ENCODE data around the gene LITAF.
"Not testable (repeated sequence)": the region's sequence is repeated elsewhere in the genome, so short reads cannot be mapped to it uniquely, and the experiment has no call there.

The LITAF gene

GRCh38 chr16:11605891-11606290, 19.2 kb upstream of the LITAF start:
- TF ChIP-seq CTCF (IDR thresholded peaks at IDR 0.05; ENCODE audit: insufficient read depth, low read depth, low read length, missing control alignments) = no peak
- no peak for DNase-seq (ENCODE audit: low read depth)

GRCh38 chr16:11605564-11605886, 18.8 kb upstream of the LITAF start:
- H3K4me3 ChIP-seq (ENCODE audit: low read depth, low read length) = no peak overlapping the region
- DNase-seq (ENCODE audit: low read depth) = no peak
- TF ChIP-seq CTCF (IDR thresholded peaks at IDR 0.05; ENCODE audit: insufficient read depth, low read depth, low read length, missing control alignments) = no peak

More at GRCh38 chr16:11605891-11606290, 19.2 kb upstream of the LITAF start:
- H3K4me3 ChIP-seq (ENCODE audit: low read depth, low read length) = no peak overlapping the region

- no peak overlapping the region for H3K4me3 ChIP-seq (ENCODE audit: low read depth, low read length)
- TF ChIP-seq CTCF (IDR thresholded peaks at IDR 0.05; ENCODE audit: insufficient read depth, low read depth, low read length, missing control alignments) = no peak
- no peak for DNase-seq (ENCODE audit: low read depth)
Observed at GRCh38 chr16:11604783-11605563, 18.3 kb upstream of the LITAF start.

DNA sequence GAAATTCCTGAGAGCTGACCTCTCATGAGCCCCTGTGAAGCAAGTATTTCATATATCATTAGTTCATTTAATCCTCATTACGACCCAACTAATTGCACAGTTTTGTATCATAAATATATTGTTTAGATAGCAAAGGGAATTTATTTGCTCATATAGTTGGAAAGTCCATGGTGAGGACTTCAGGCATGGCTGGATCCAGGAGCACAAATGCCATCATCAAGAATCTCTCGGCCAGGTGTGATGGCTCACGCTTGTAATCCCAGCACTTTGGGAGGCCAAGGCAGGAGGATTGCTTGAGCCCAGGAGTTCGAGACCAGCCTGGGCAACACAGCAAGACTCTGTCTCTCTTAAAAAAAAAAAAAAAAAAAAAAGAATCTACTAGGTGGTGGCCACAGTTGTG, 17.6 kb upstream of the LITAF start:
- DNase-seq (ENCODE audit: low read depth); H3K4me3 ChIP-seq (ENCODE audit: low read depth, low read length): not testable (repeated sequence)

DNA sequence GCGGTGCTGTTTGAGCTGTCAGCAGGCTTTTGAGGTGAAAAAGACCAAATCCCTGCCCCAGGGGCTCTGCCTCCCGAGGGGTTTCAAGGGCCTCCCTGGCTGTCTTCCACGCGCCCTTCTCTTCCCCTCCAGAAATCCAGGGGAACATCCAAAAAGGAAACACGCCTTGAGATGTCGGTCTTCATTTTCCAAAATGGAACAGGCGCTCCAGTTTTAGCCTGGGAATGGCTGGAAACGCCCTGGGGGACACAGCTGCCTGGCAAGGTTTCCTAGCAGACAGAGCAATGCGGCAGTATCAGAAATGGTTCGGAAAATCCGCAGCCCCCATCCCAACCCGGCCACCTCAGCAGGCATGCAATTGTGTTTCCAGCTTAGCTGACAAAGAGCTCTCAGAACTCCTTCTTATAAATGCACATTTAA, 16.6 kb upstream of the LITAF start:
- TF ChIP-seq CTCF (IDR thresholded peaks at IDR 0.05; ENCODE audit: insufficient read depth, low read depth, low read length, missing control alignments) = no peak
- H3K4me3 ChIP-seq (ENCODE audit: low read depth, low read length) = no peak overlapping the region
- no peak for DNase-seq (ENCODE audit: low read depth)

DNA sequence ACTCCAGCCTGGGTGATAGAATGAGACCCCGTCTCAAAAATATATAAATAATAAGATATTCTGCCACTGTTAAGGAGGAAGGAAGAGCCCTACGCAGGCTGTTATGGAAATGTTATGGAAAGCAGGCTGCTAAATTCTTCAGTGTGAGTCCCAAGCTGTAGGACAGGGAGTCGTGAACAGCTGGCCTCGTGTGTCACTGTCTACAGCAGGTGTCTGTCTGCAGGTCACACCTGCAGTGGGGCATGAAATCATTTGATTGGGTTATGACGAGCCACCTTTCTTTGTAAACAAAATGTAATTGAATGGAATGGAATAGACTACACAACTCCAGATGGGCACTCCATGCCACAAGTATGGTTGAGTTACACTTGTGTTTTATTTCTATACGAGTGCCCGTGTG, 15.6 kb upstream of the LITAF start:
- TF ChIP-seq CTCF (IDR thresholded peaks at IDR 0.05; ENCODE audit: insufficient read depth, low read depth, low read length, missing control alignments) = no peak
- DNase-seq (ENCODE audit: low read depth) = no peak
- H3K4me3 ChIP-seq (ENCODE audit: low read depth, low read length) = no peak overlapping the region

DNA sequence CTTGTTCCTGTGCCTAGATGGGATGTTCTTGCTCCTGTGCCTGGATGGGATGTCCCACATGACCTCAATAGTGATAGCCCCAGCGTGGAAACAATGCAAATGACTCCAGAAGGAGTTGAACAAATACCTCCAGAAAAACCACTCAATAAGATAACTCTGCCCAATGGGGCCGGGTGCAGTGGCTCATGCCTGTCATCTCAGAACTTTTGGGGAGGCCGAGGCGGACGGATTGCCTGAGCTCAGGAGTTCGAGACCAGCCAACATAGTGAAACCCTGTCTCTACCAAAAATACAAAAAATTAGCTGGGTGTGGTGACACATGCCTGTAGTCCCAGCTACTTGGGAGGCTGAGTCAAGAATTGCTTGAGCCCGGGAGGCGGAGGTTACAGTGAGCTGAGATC, 15.2 kb upstream of the LITAF start:
- no peak for DNase-seq (ENCODE audit: low read depth)
- no peak overlapping the region for H3K4me3 ChIP-seq (ENCODE audit: low read depth, low read length)

More for the DNA sequence above, 15.2 kb upstream of the LITAF start:
- no peak for TF ChIP-seq CTCF (IDR thresholded peaks at IDR 0.05; ENCODE audit: insufficient read depth, low read depth, low read length, missing control alignments)
